Panc1 (cell line): ENCODE data around the gene CYP4V2. TPM values are rescaled to one million over a fixed set of nuclear protein-coding genes. Genes with fewer than 3 reads are reported as not detected.

Source experiments
- ATAC-seq: fragments of 200-7000 bp; cut with Tn5 transposase; 2 replicates; pipeline ENCODE4 v1.9.1; 2020; ENCODE audit warnings: mild to moderate bottlenecking, moderate library complexity
- BruUV-seq: library from RNA; stranded (reverse); fragments of 400-500 nt; replicated peaks from 2 replicates; lab custom pipeline; 2021; lab: Mats Ljungman, UMichigan
- CTCF ChIA-PET: fragments of 300-600 bp; sonication (Branson Sonifier 250); formaldehyde crosslinking; loops from one replicate; lab custom pipeline; 2022; ENCODE audit warnings: antibody characterized with exemption; lab: Charles Lee
- POLR2A ChIA-PET: fragments of 300-600 bp; sonication (Branson Sonifier 250); formaldehyde crosslinking; loops from one replicate; lab custom pipeline; 2022; ENCODE audit warnings: antibody characterized with exemption; lab: Charles Lee
- DNase-seq: peaks from one replicate; pipeline ENCODE4 v3.0.0-alpha.2; 2010; ENCODE audit warnings: low read depth, low spot score
- H3K27ac ChIP-seq: 2 replicates; pipeline ENCODE4 v1.5.1; 2011; ENCODE audit warnings: mild to moderate bottlenecking, low read length, inconsistent platforms
- H3K27me3 ChIP-seq: fragments of 200-500 bp; sonication (Bioruptor generic); 2 replicates; pipeline ENCODE4 v1.6.0; 2014; ENCODE audit warnings: low read length, inconsistent platforms; ENCODE audit not compliant: control insufficient read depth, insufficient read depth
- H3K36me3 ChIP-seq: fragments of 200-500 bp; sonication (Bioruptor generic); 2 replicates; pipeline ENCODE4 v1.5.1; 2014; ENCODE audit warnings: inconsistent platforms, mild to moderate bottlenecking, low read length, moderate library complexity; ENCODE audit not compliant: control insufficient read depth, insufficient read depth
- H3K4me1 ChIP-seq: 2 replicates; pipeline ENCODE4 v1.5.1; 2011; ENCODE audit warnings: inconsistent platforms, mild to moderate bottlenecking, low read length, moderate library complexity; ENCODE audit not compliant: control insufficient read depth, insufficient read depth
- H3K4me3 ChIP-seq, 2 experiments: 2 replicates each; pipeline ENCODE4 v1.5.1; 2011 to 2012; ENCODE audit warnings: low read depth in 2 of 2, low read length in 2 of 2, mild to moderate bottlenecking in 2 of 2, inconsistent platforms in 1 of 2, moderate library complexity in 1 of 2
- H3K9me3 ChIP-seq: fragments of 200-500 bp; sonication (Bioruptor generic); 2 replicates; pipeline ENCODE4 v1.5.1; 2014; ENCODE audit warnings: low read depth, mild to moderate bottlenecking, inconsistent platforms, low read length, moderate library complexity; ENCODE audit not compliant: control insufficient read depth, insufficient read depth
- CTCF ChIP-seq: fragments of 450-650 bp; IDR thresholded peaks from 2 replicates; pipeline ENCODE4 v1.5.1; 2017; ENCODE audit warnings: mild to moderate bottlenecking
- POLR2AphosphoS5 ChIP-seq: IDR thresholded peaks from 2 replicates; pipeline ENCODE4 v1.6.1; 2012; ENCODE audit warnings: mild to moderate bottlenecking, low read depth, low read length, moderate library complexity
- REST ChIP-seq, 2 experiments: IDR thresholded peaks; 2 replicates each; pipeline ENCODE4 v1.6.1; 2011 to 2012; ENCODE audit warnings: low read depth in 2 of 2, control low read depth in 1 of 2, low read length in 1 of 2, mild to moderate bottlenecking in 1 of 2, moderate library complexity in 1 of 2; ENCODE audit not compliant: insufficient read depth in 1 of 2
- SIN3A ChIP-seq: IDR thresholded peaks from 2 replicates; pipeline ENCODE4 v1.6.1; 2012; ENCODE audit warnings: low read depth, mild to moderate bottlenecking, low read length, moderate library complexity, borderline replicate concordance; ENCODE audit not compliant: insufficient read depth
- TCF7L2 ChIP-seq: IDR thresholded peaks from 2 replicates; pipeline ENCODE4 v1.6.1; 2011; ENCODE audit warnings: mild to moderate bottlenecking, low read depth, low read length, inconsistent platforms
- in situ Hi-C: cut with HindIII; loops from 2 replicates; pipeline ENCODE4 v1.10.0; 2016; ENCODE audit warnings: low sequenced_read_pairs, low pct_unique_long_range_greater_than_20kb
- intact Hi-C: fragments of 100-400 bp; cut with micrococcal nuclease; formaldehyde crosslinking; loops from one replicate; pipeline ENCODE4 v1.10.0; 2022; ENCODE audit not compliant: unreplicated experiment
- total RNA-seq: library from RNA; stranded (reverse); gene quantifications from one replicate; pipeline ENCODE4 v1.2.1, GENCODE V29; 2021; ENCODE audit not compliant: unreplicated experiment

Gene CYP4V2
- total RNA-seq, 1 experiment from 2014 or later, result 1.1 TPM

GRCh38 chr4:186166852-186167512 lies 24.4 kb upstream of the CYP4V2 start:
- intact Hi-C loops, result no loop called here
- DNase-seq (no peak), ATAC-seq (no peak)
- in situ Hi-C loops, result no loop called here
- TF ChIP-seq REST (IDR thresholded peaks at IDR 0.05; ENCODE audit: insufficient read depth in 1 of 2, low read depth in 2 of 2, low read length in 1 of 2), result no peak
- TF ChIP-seq TCF7L2, result no peak
- TF ChIP-seq SIN3A, result no peak
- no peak for TF ChIP-seq POLR2AphosphoS5
- no peak for TF ChIP-seq CTCF
- Histone ChIP-seq H3K4me3 (no peak overlapping the region), H3K27me3 (no peaks in the 10 kb centered on the region; the same call in 1 of the 2 replicates), H3K4me1 (no peaks in the 10 kb centered on the region), H3K27ac (no peak overlapping the region), H3K36me3 (no peaks in the 10 kb centered on the region), H3K9me3 (no peaks in the 10 kb centered on the region)
- CTCF ChIA-PET, result no interaction called here
- no TSS peak for BruUV-seq
- POLR2A ChIA-PET, result no interaction called here

- CTCF ChIA-PET, result no interaction called here
- POLR2A ChIA-PET, result no interaction called here
- Histone ChIP-seq H3K4me1 (no peaks in the 10 kb centered on the region), H3K4me3 (no peak overlapping the region), H3K27ac (no peak overlapping the region), H3K9me3 (no peaks in the 10 kb centered on the region), H3K36me3 (no peaks in the 10 kb centered on the region), H3K27me3 (no peaks in the 10 kb centered on the region; the same call in 1 of the 2 replicates)
- intact Hi-C loops (no loop called here), in situ Hi-C loops (no loop called here)
- TF ChIP-seq TCF7L2 (no peak), SIN3A (no peak), POLR2AphosphoS5 (no peak), CTCF (no peak), REST (IDR thresholded peaks at IDR 0.05; ENCODE audit: insufficient read depth in 1 of 2, low read depth in 2 of 2, low read length in 1 of 2) (no peak)
- DNase-seq (no peak), ATAC-seq (no peak)
- BruUV-seq, result no TSS peak
Measured at GRCh38 chr4:186167605-186168004, 23.8 kb upstream of the CYP4V2 start.
